NCI-H82 (cell line): ENCODE measurements around the gene NPIPB8.
"Not testable (repeated sequence)": the region's sequence is repeated elsewhere in the genome, so short reads cannot be mapped to it uniquely, and the experiment has no call there.

Experiments
- DNase-seq: peaks from one replicate; lab custom pipeline; 2025; lab: John Stamatoyannopoulos, UW

The NPIPB8 gene

DNA sequence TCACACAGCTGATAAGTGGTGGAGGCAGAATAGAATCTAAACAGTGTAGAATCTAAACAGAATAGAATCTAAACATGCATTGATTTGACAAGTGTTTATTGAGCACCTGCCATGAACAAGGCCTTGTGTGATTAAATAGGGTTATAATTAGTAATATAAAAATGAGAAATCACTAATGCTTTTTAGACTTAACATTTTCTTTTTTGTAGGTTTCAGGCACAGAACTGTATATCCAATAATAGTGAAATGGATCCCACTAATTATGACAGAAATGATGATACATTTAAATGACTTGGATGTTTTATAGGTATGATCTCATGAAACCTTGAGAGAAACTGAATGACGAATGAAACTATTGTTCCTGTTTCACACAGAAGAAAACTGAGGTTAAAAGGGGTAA, at the start of gene NPIPB8:
Gene NPIPB8 (plus strand): TSS at position 301 of the 400 bp plus-strand sequence. CDS start 296 bp downstream, outside the sequence.
- DNase-seq, result not testable (repeated sequence)

DNA sequence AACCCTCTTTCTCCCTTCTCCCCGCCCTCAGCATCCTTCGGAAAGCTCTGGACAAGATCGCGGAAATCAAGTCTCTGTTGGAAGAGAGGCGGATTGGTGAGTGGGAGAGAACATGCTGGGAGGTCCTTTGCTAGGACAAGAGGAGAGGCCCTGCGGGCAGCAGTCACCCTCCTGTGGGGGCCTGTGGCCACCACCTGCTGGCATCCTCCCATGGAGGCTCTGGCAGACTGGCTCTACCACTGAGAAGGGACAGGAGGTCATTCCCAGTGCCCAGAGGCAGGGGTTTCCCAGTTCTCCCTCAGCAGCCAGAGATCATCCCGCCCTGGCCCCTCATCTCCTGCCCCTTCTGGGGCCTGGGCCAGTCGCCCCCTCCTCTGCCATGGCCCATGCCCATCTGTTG, 48.8 kb upstream of the NPIPB8 start:
- no peak for DNase-seq

DNA sequence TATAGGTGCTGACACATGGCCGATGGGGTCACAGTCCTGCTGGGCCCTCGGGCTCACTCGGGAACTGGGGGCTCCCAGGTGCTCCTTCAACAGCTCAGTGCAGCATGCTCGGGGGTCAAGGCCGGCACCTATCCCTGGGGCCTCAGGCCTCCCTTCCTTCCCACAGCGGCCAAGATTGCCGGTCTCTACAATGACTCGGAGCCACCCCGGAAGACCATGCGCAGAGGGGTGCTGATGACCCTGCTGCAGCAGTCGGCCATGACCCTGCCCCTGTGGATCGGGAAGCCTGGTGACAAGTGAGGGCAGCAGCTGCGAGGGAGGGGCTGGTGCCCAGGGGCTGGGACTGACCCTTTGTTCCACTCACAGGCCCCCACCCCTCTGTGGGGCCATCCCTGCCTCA, 47.9 kb upstream of the NPIPB8 start:
- no peak for DNase-seq

DNA sequence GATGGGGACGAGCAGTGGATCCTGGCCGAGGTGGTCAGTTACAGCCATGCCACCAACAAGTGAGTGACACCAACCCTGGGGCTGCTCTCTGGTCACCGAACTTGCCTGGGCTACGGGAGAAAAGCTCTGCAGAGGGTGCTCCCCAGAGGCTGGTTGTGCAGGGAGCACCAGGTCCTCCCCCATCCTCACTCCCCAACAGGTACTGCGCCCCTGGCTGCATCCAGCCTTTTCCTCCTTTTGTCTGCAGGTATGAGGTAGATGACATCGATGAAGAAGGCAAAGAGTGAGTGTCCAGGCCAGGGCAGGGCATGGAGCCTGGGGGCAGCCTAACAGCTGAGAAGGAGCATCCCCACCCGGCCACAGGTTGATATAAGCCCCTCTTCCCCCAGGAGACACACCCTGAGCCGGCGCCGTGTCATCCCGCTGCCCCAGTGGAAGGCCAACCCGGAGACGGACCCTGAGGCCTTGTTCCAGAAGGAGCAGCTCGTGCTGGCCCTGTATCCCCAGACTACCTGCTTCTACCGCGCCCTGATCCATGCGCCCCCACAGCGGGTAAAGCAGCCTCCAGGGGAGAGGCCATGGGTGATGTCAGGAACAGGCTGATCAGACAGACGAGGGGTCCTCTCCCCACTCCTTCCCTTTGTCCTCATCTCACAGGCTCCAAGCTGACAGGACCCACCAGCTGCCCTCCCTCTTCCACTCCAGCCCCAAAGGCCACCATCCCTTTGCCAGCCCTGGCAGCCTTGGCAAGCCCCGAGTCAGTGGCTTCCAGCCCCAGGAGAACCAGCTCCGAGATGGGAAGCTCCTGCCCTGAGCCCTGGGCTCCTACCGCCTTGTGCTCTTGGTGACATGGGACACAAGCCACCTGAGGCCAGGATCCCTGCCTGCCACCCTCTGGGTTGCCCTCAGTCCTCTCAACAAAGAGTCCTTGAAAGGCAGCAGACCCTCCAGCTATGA, 47.2 kb upstream of the NPIPB8 start:
- no peak for DNase-seq

DNA sequence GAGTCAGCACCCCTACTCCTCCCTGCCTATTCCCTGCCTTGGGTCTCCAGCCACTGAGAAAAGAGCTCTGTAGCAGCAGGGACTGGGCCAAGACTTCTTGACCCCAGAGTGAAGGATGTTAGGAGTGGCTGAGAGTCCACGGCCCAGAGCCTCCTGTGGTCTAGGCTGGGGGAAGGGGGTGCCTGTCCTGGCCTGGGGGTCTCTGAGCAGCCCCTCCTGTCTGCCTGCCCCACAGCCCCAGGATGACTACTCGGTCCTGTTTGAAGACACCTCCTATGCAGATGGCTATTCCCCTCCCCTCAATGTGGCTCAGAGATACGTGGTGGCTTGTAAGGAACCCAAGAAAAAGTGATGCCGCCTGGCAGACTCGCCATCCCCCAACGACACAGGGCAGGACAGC, 46.5 kb upstream of the NPIPB8 start:
- DNase-seq, result no peak

DNA sequence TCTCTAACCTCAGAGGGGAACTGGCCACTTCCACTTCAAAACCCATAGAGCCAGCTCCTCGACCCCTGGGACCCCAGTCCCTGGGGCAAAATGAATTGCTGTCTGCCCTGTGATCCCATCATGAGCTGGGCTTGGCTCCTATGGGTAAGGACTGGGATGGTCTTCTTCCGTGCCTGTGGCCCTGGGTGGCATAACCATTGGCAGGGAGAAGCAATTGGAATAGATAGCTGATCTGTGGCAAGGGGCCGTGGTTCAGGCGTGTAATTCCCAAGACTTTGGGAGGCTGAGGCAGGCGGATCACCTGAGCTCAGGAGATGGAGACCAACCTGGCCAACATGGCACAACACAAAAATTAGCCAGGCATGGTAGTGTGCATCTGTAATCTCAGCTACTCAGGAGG, 45.4 kb upstream of the NPIPB8 start:
- DNase-seq, result no peak

DNA sequence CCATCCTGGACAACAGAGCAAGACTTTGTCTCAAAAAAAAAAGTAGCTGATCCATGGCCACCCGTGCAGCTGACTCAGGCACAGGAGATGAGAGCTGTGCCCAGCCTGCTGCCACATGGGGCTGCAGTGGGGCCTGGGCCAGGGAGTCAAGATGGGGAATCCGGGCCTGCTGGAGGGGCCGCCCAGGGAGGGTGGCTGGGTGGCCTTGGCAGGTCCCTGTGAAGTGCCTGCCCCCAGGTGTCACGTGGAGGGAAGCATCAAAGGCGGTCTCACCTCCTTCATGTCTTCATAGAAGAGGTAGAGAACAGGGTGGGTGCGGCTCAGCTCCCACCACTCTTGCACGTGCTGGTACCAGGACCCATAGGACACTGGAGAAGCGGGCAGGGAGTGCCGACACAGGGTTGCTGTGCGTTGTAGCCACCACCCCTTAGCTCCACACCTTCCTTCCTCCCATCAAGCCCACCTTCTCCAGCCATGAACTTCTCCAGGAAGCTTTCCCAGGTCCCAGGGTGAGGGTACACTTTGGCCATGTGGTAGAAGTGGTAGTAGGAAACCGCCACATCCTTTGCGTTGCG, 44.8 kb upstream of the NPIPB8 start:
- no peak for DNase-seq

DNA sequence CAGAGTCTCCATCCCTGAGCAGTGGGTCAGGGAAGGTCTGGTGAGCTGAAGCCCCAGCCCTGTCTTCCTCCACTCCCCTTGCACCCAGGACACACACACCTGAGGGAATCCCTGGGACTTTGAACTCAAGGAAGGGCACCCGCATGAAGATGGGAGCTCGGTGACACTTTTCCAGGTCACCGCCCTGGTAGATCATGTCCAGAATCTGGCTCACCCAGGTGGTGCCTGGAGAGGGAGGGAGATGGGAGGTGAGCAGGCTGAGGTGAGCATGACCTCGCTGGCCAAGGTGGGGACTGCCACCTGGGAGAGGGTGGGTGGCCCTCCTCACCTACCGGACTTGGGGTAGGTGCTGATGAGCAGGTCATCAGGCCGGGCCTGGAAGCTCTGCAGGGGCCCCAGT, 42.4 kb upstream of the NPIPB8 start:
- DNase-seq, result not testable (repeated sequence)

DNA sequence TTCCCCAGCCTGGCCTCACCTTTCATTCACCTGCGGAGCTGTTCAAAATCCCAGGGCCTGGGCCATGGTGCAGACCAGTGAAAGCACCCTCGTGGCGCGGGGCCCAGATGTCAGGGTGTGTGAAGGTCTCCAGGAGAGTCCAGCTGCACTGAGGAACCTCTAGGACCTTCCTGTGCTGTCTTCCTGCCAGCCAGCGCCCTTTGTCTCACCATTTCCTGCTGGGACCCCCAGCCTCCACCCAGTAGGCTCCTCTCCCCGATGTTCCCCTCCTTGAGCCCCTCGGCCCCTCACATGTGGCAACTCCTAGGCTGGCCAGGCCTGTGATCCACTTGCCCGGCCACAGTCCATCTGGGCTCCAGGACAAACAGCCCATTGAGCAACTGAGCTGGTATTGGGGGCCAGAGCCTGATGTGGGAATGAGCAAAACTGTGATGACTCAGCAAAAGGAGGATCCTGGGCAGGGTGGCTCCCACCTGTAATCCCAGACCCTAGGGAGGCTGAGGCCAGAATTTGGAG, 41.7 kb upstream of the NPIPB8 start:
- DNase-seq, result no peak

DNA sequence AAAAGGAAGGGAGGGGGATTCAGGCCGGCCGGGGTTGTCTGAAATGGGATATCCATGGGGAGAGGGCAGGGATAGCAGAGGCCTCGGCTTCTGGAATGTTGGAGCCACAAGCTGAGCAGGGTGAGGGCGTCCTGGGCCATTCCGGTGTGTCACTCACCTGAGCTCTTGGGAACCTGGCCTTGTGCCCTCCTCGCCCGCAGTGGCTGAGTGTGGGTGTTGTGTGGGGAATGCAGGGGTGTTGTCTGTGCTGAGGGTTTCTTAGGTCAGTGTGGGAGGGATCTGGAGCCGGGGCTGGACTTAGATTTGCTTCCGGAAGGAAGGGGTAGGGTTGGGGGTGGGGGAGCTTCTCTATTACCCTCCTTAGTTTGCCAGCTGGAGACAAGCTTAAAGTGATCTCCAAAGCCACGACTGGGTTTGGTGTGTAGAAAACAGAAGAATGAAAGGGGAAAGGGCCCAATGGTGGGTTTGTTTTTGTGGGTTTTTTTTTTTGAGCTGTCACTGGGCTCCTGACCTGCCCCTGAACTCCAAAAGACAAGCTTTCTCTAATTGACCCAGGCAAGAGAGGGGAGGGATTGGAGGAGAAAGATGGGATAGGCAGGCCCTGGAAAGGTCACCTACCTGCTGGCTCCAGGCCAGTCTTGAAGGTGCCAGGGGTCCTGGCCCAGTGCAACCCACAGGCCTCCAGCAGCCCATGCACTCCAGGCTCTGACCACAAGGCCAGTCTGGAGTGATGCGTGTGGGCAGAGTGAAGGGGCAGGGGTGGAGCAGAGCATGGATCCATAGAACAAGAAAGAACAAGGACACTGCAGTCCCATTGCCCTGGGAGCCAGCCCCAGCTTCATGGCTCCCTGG, 40.8 kb upstream of the NPIPB8 start, which contains the start of gene SULT1A2:
Gene SULT1A2 (minus strand): TSS at position 211 of the 852 bp plus-strand sequence. CDS start 1,120 bp downstream, outside the sequence.
- peak; percentile 13 for DNase-seq

DNA sequence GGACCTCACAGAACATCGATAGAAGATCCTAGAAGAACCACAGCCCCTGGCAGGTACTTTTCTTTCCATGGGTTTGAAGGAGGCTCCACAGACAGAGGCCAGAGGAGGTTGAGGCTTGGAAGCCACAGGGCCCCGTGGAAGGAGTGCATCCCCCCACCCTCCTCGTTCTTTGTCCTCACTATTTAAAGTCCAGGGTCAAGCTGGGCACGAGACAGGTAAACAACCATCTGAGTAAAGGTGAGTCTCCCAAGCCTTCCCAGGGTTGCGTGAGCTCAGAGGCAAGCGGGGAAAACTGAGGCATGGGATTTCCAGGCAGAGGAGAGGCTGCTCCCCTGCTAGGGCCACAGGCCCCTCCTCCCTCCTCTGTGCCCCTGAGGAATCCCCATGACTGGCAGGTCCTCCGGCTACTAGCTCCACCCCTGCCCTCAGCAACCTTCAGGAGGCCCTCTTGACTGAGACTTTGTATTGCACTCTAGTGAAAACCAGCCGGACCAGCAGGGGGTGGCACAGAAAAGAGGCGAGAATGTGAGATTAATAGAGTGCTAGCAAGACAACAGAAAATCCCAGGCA, 40.1 kb upstream of the NPIPB8 start:
- peak; percentile 49 for DNase-seq

DNA sequence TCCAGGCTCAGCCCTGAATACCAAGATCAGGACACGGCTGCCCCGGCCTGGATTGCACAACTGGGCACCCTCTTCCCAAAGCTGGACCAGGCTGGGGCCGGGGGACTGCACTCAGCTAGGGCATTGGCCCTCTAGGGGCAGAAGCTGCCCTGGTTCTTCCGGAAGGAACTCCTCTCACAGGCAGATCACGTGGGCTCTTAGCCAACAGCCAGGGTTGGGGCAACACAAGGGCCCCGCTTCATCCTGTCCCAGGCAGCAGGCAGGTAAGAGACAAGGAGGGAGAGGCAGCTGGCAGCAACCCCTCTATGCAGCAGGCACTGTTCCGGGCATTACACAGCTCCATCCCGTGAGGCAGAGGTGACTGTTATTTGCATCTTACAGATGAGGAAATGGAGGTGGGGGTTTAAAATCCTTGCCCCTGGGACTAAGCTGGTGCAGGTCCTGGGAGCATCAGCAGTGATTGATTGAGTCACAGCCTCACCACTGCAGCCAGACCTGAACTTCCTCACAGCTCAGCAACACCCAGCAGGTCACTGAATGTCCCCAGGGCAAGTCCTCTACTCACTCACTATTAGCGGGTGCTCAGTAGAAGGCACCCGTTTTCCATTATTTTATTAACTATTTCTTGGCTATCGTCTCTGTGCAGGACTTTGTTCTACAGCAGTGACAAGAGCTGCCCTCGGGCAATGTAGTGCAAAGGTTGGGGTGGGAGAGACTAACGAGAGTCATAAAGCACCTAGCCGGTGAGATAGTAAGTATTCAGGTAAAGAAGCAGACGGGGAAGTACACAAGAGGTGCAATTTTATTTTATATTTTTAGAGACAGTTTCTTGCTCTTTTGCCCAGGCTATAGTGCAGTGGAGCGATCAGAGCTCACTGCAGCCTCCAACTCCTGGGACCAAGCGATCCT, 38.2 kb upstream of the NPIPB8 start:
- not testable (repeated sequence) for DNase-seq

DNA sequence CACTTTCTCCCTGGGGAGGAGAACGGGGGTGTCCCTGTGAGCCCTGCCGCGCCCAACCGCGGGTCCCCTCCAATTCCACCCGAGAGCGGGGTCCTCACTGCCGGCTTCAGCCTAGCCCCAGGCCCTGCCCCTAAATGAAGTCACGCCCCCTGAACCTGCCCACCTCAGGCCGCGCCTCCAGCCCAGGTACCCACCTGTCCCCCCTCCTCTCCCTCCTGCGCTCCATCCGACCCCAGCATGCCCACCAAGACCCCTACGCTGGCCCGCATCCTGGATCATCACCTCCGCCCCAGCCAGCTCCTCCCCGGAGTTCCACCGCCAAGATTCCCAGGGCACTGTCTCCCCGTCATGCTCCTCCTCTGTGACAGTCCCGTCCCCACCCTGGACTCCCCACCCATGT, 36.9 kb upstream of the NPIPB8 start:
- DNase-seq, result not testable (repeated sequence)

DNA sequence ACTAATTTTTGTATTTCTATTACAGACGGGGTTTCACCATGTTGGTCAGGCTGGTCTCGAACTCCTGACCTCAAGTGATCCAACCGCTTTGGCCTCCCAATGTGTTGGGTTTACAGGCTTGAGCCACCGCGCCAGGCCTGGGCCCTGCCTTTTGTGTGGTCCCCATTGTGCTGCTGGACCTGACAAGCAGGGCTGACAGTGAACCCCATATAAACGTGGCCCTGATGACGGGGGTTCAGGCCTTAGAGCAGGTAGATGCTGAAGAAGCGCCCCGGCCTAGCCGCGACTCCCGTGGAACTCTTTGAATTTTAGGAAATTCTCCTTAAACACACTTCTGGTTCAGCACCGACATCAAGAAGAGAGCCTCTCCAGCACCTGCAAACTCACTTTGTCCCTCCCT, 36.3 kb upstream of the NPIPB8 start:
- not testable (repeated sequence) for DNase-seq

DNA sequence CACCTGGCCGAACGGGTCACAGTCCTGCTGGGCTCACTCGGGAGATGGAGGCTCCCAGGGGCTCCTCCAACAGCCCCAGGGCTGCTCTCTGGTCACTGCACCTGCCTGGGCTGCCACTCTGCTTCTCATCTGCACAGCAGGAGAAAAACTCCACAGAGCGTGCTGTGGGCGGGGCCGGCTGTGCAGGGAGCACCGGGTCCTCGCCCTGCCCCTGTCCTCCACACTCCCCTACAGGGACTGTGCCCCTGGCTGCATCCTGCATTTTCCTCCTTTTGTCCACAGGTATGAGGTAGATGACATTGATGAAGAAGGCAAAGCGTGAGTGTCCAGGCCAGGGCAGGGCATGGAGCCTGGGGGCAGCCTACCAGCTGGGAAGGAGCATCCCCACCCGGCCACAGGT, 35.8 kb upstream of the NPIPB8 start:
- not testable (repeated sequence) for DNase-seq

DNA sequence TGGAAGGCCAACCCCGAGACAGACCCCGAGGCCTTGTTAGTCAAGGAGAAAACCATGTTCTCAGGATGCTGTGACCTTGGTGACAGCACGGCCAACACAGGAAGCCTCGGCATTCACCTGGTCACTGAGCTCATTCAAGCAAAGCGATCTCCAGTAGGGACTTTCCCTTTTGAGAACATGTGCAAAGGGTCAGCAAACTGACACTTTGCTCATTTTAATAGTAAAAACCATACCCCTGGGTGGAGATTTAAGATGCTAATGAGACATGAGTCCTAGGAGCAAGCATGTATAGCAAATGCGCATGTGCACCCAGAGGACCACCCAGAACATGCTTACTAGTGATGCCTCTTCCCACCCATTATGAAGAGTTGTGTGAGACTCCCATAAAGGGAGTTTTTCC, 35.3 kb upstream of the NPIPB8 start:
- no peak for DNase-seq

DNA sequence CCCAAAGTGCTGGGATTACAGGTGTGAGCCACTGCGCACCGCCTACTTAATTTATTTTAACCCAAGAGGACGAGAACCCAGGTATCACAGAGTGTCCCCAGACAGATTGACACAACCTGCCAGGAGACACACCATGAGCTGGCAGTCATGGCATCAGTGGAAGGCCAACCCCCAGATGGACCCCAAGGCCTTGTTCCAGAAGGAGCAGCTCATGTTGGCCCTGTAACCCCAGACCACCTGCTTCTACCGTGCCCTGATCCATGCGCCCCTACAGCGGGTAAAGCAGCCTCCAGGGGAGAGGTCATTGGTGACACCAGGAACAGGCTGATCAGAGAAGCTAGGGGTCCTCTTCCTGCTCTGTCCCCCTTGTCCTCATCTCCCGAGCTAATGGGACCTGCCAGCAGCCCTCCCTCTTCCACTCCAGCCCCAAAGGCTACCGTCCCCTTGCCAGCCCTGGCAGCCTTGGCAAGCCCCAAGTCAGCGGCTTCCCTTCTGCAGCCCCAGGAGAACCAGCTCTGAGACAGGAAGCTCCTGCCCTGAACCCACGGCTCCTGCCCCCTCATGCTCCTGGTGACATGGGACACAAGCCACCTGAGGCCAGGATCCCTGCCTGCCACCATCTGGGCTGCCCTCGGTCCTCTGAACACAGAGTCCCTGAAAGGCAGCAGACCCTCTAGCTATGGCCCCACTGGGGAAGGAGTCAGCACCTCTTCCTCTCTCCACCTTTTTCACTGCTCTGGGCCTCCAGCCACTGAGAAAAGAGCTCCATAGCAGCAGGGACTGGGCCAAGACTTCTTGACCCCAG, 34.3 kb upstream of the NPIPB8 start:
- no peak for DNase-seq

DNA sequence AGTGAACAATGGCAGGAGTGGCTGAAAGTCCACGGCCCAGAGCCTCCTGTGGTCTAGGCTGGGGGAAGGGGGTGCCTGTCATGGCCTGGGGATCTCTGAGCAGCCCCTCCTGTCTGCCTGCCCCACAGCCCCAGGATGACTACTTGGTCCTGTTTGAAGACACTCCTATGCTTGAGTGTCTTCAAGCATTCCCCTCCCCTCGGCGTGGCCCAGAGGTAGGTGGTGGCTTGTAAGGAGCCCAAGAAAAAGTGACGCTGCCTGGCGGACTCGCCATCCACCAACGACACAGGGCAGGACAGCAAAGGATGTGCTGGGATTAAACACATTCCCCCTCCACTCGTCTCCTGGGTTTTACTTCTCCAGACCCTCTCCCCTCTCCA, 33.7 kb upstream of the NPIPB8 start:
- no peak for DNase-seq

DNA sequence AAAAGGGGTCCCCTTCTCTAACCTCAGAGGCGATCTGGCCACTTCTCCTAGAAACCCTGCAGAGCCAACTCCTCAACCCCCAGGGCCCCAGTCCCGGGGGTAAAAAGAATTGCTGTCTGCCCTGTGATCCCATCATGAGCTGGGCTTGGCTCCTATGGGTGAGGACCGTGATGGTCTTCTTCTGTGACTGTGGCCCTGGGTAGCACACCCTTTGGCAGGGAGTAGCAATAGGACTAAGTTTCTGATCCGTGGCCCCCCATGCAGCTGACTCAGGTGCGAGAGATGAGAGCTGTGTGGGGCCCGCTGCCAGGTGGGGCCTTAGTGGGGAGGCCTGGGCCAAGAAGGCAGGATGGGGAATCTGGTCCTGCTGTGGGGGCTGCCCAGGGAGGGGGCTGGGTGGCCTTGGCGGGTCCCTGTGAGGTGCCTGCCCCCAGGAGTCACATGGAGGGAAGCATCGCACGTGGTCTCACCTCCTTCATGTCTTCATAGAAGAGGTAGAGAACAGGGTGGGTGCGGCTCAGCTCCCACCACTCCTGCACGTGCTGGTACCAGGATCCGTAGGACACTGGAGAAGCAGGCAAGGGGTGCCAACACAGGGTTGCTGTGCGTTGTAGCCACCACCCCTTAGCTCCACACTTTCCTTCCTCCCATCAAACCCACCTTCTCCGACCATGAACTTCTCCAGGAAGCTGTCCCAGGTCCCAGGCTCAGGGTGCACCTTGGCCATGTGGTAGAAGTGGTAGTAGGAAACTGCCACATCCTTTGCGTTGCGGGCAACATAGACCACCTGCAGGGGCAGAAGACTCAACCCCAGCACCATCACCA, 31.4 kb upstream of the NPIPB8 start:
- no peak for DNase-seq
